OCI-LY3 (cell line): ENCODE results near the gene FSIP1.

Source experiments
- H2AFZ ChIP-seq: fragments of 200-600, 300-600 bp; shearing (Covaris generic); 2 replicates; pipeline ENCODE4 v1.6.0; 2014; ENCODE audit warnings: antibody characterized with exemption, low read depth, low read length
- H3K27ac ChIP-seq: fragments of 200-600, 300-600 bp; sonication (generic); 2 replicates; pipeline ENCODE4 v1.5.1; 2014; ENCODE audit warnings: mild to moderate bottlenecking, low read length, moderate library complexity, mixed read lengths
- H3K27me3 ChIP-seq: fragments of 200-600, 300-600 bp; sonication (generic); 2 replicates; pipeline ENCODE4 v1.6.1; 2014; ENCODE audit warnings: low read depth, low read length, mixed read lengths
- H3K36me3 ChIP-seq: fragments of 200-600, 300-600 bp; sonication (generic); replicated peaks from 2 replicates; pipeline ENCODE3; 2014; ENCODE audit warnings: low read depth, low read length, mixed read lengths
- H3K4me1 ChIP-seq: fragments of 300-600, 200-600 bp; sonication (generic); 2 replicates; pipeline ENCODE4 v1.6.1; 2014; ENCODE audit warnings: low read length, mixed read lengths
- H3K4me2 ChIP-seq: fragments of 200-600, 300-600 bp; sonication (generic); 2 replicates; pipeline ENCODE4 v1.6.1; 2014; ENCODE audit warnings: low read length, mixed read lengths
- H3K4me3 ChIP-seq: fragments of 300-600, 200-600 bp; sonication (generic); 2 replicates; pipeline ENCODE4 v1.5.1; 2014; ENCODE audit warnings: antibody characterized with exemption, mild to moderate bottlenecking, low read length, moderate library complexity
- H3K79me2 ChIP-seq: fragments of 300-600, 200-600 bp; shearing (Covaris generic); 2 replicates; pipeline ENCODE4 v1.6.1; 2014; ENCODE audit warnings: mild to moderate bottlenecking, low read length, mixed read lengths
- H3K9ac ChIP-seq: fragments of 300-600, 200-600 bp; shearing (Covaris generic); 2 replicates; pipeline ENCODE4 v1.6.0; 2014; ENCODE audit warnings: mild to moderate bottlenecking, low read length, moderate library complexity
- H3K9me3 ChIP-seq: fragments of 200-600, 300-600 bp; shearing (Covaris generic); 2 replicates; pipeline ENCODE4 v1.6.1; 2014; ENCODE audit warnings: low read length, mixed read lengths; ENCODE audit not compliant: insufficient read depth
- H4K20me1 ChIP-seq: fragments of 200-600, 300-600 bp; sonication (generic); 2 replicates; pipeline ENCODE4 v1.6.1; 2016; ENCODE audit warnings: low read length, mixed read lengths; ENCODE audit not compliant: insufficient read depth
- EZH2phosphoT487 ChIP-seq: fragments of 200-600 bp; shearing (Covaris generic); IDR thresholded peaks from 2 replicates; pipeline ENCODE4 v1.6.1; 2018; ENCODE audit warnings: antibody characterized with exemption, mixed run types, low read depth
- TF ChIP-seq, protein P1 (sequence below): fragments of 200-600, 300-600 bp; sonication (generic); IDR thresholded peaks from 2 replicates; pipeline ENCODE4 v1.5.1; 2014; ENCODE audit warnings: antibody characterized with exemption, low read length, low read depth

Gene FSIP1

DNA sequence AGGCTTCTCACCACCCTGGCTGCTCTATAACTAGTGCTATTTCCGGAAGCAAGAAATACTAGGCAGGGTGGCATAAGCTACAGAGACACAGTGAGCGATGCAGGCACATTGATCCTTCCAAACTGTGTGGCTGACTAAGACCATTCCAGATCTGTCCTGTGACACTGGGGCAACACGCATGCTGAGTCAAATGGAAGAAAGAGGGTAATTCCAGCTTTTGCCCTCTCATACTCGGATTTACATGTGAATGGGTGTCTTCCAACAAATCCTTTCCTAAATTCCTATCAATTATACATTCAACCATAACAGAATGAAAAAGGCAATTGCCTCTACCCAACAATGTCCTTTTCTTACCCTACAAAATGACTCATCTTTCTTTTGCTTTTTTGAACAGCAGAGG, 5.1 kb downstream of the FSIP1 start:
- H3K27ac ChIP-seq = no peak overlapping the region
- TF ChIP-seq, protein P1, sequence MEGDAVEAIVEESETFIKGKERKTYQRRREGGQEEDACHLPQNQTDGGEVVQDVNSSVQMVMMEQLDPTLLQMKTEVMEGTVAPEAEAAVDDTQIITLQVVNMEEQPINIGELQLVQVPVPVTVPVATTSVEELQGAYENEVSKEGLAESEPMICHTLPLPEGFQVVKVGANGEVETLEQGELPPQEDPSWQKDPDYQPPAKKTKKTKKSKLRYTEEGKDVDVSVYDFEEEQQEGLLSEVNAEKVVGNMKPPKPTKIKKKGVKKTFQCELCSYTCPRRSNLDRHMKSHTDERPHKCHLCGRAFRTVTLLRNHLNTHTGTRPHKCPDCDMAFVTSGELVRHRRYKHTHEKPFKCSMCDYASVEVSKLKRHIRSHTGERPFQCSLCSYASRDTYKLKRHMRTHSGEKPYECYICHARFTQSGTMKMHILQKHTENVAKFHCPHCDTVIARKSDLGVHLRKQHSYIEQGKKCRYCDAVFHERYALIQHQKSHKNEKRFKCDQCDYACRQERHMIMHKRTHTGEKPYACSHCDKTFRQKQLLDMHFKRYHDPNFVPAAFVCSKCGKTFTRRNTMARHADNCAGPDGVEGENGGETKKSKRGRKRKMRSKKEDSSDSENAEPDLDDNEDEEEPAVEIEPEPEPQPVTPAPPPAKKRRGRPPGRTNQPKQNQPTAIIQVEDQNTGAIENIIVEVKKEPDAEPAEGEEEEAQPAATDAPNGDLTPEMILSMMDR = no peak
- no peak for TF ChIP-seq EZH2phosphoT487
- H3K9ac ChIP-seq = no peak overlapping the region
- peak overlapping the region; percentile 46; the same call in 1 of the 2 replicates for H2AFZ ChIP-seq
- no peaks in the 10 kb centered on the region for H3K36me3 ChIP-seq
- H3K4me2 ChIP-seq = peak overlapping the region; percentile 34
- no peak overlapping the region for H3K4me3 ChIP-seq
- no peaks in the 10 kb centered on the region for H3K27me3 ChIP-seq
- H3K4me1 ChIP-seq = peaks cover 30% of the 10 kb centered on the region
- no peaks in the 10 kb centered on the region for H3K79me2 ChIP-seq
- no peaks in the 10 kb centered on the region for H4K20me1 ChIP-seq
- H3K9me3 ChIP-seq = no peaks in the 10 kb centered on the region

GRCh38 chr15:39776068-39776467, 6.6 kb downstream of the FSIP1 start:
- H3K4me2 ChIP-seq = no peak overlapping the region

GRCh38 chr15:39774688-39775267, 7.9 kb downstream of the FSIP1 start:
- H3K9ac ChIP-seq = 0 out of 2 replicates have a peak overlapping the region, but pooled peaks have one; percentile 24
- TF ChIP-seq, protein P1 = no peak
- no peak for TF ChIP-seq EZH2phosphoT487
- 0 out of 2 replicates have a peak overlapping the region, but pooled peaks have one; percentile 11 for H3K27ac ChIP-seq
- H3K4me3 ChIP-seq = peak overlapping the region; percentile 49
- no peaks in the 10 kb centered on the region for H3K9me3 ChIP-seq
- H3K4me2 ChIP-seq = peak overlapping the region; percentile 58
- H2AFZ ChIP-seq = peak overlapping the region; percentile 99
- no peaks in the 10 kb centered on the region for H3K79me2 ChIP-seq
- no peaks in the 10 kb centered on the region for H3K27me3 ChIP-seq
- H3K4me1 ChIP-seq = peaks cover 23% of the 10 kb centered on the region
- no peaks in the 10 kb centered on the region for H4K20me1 ChIP-seq
- H3K36me3 ChIP-seq = no peaks in the 10 kb centered on the region

More at GRCh38 chr15:39776068-39776467, 6.6 kb downstream of the FSIP1 start:
- no peaks in the 10 kb centered on the region for H4K20me1 ChIP-seq
- peaks cover 23% of the 10 kb centered on the region for H3K4me1 ChIP-seq
- TF ChIP-seq EZH2phosphoT487 = no peak
- TF ChIP-seq, protein P1 = no peak
- H3K27ac ChIP-seq = no peak overlapping the region
- H3K9ac ChIP-seq = no peak overlapping the region
- H3K4me3 ChIP-seq = no peak overlapping the region
- no peaks in the 10 kb centered on the region for H3K36me3 ChIP-seq
- H3K27me3 ChIP-seq = no peaks in the 10 kb centered on the region
- no peaks in the 10 kb centered on the region for H3K79me2 ChIP-seq
- H2AFZ ChIP-seq = no peak overlapping the region
- H3K9me3 ChIP-seq = no peaks in the 10 kb centered on the region

GRCh38 chr15:39770748-39771689, 11.6 kb downstream of the FSIP1 start:
- no peak overlapping the region for H3K27ac ChIP-seq
- no peak overlapping the region for H3K4me2 ChIP-seq
- no peak overlapping the region for H3K4me3 ChIP-seq
- peaks cover 10% of the 10 kb centered on the region for H3K4me1 ChIP-seq
- no peak overlapping the region for H3K9ac ChIP-seq
- no peaks in the 10 kb centered on the region for H4K20me1 ChIP-seq
- no peak for TF ChIP-seq EZH2phosphoT487
- TF ChIP-seq, protein P1 = no peak
- H3K27me3 ChIP-seq = no peaks in the 10 kb centered on the region
- no peaks in the 10 kb centered on the region for H3K36me3 ChIP-seq
- H3K79me2 ChIP-seq = no peaks in the 10 kb centered on the region
- no peak overlapping the region; the same call in 1 of the 2 replicates for H2AFZ ChIP-seq
- H3K9me3 ChIP-seq = no peaks in the 10 kb centered on the region
